GM12801 (cell line): Measurements from ENCODE around the gene PRKCH.

Experiments used
- TF ChIP-seq, protein P1 (sequence below): IDR thresholded peaks from one replicate; pipeline ENCODE4 v1.5.1; 2011; ENCODE audit warnings: control low read depth; ENCODE audit not compliant: insufficient read length; ENCODE audit errors: extremely low read depth

PRKCH gene

DNA sequence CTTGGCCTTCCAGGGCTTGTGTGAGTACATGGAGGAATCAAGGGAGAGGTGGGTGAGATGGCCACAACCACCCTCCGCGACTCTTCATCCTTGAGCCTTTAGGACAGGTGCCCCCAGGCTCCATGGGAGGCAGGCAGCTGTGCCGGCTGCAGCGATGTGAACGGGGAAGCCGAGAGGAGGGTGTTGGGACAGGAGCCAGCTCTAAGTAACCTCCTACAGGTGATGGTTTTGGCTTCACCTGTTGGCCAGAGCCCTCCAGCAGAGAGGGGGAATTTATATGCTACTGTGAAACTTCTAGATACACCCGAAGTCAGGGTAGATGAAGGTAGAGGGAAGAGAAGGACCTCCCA is 241.8 kb downstream of the PRKCH start:
- TF ChIP-seq, protein P1, sequence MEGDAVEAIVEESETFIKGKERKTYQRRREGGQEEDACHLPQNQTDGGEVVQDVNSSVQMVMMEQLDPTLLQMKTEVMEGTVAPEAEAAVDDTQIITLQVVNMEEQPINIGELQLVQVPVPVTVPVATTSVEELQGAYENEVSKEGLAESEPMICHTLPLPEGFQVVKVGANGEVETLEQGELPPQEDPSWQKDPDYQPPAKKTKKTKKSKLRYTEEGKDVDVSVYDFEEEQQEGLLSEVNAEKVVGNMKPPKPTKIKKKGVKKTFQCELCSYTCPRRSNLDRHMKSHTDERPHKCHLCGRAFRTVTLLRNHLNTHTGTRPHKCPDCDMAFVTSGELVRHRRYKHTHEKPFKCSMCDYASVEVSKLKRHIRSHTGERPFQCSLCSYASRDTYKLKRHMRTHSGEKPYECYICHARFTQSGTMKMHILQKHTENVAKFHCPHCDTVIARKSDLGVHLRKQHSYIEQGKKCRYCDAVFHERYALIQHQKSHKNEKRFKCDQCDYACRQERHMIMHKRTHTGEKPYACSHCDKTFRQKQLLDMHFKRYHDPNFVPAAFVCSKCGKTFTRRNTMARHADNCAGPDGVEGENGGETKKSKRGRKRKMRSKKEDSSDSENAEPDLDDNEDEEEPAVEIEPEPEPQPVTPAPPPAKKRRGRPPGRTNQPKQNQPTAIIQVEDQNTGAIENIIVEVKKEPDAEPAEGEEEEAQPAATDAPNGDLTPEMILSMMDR: no peak

DNA sequence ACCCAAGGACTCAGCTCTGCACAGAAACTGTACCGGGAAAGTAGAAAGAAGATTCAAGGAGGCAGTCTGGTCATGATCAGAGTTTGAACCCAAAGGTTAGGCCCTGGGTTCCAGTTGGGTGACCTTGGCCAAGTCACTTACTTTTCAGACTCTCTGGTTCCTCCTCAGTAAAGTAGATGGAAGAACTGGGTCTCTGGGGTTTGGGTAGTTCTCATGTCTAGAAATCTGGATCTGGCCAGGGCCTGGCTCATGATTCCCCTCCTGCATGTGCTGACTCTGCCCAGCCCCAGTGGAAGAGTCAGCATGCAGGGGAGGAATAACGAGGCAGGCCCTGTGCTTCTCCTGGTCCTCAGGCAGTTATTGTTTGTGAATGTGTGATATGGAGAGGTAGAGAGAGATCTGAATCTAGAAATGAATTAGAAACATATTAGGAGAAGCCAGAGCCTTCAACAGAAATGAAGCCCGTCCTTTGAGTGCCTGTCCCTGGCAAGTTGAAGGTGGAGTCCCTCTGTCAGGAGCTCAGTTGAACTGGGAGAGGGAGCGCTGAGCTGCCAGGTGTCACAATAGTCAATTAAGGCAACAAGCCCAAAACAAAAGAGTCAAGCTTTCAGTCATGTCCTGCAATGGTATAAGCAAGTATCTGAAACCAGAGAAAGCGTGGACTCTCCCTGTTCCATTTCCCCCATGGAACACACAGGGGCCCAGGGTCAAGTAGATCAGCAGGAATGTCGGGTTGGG is 242.7 kb downstream of the PRKCH start:
- TF ChIP-seq, protein P1: no peak

DNA sequence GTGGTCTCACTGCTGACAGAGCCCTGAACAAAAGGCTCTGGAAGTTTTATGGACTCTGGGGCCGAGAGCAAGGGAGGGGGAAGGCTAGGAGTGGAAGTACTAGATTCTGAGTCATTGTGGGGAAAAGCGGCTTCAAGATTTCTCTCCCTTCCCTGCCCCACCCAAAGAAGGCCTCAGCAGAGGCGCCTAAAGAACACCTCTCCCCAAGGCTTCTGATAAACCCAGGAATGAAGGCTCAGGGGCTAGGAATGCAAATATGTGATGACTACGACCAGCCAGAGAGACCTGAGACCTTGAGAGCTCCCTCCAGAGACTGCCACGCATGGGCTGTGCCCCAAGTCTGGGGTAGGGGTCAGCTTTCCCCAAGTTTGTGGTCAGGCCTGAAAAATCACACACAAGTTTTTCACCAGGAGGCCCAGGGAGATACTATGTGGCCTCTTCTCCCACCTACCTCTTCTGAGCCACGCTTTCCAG is 243.3 kb downstream of the PRKCH start:
- TF ChIP-seq, protein P1: no peak

DNA sequence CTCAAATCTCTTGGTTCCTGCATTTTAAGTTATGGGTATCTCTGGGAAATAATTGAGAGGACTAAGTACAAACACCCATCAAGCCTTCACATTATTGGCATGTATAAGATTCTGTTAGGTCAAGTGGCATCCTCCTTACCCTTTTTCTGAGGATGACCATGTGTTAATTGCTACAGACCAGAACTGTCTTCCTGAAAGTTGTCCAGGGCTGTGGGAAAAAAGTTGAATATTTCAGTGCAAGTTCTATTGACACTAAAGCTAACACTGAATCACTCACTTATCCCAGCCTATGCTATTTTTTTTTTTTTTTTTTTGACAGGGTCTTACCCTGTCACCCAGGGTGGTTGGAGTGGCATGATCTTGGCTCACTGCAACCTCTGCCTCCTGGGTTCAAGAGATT is 243.8 kb downstream of the PRKCH start:
- TF ChIP-seq, protein P1: no peak

DNA sequence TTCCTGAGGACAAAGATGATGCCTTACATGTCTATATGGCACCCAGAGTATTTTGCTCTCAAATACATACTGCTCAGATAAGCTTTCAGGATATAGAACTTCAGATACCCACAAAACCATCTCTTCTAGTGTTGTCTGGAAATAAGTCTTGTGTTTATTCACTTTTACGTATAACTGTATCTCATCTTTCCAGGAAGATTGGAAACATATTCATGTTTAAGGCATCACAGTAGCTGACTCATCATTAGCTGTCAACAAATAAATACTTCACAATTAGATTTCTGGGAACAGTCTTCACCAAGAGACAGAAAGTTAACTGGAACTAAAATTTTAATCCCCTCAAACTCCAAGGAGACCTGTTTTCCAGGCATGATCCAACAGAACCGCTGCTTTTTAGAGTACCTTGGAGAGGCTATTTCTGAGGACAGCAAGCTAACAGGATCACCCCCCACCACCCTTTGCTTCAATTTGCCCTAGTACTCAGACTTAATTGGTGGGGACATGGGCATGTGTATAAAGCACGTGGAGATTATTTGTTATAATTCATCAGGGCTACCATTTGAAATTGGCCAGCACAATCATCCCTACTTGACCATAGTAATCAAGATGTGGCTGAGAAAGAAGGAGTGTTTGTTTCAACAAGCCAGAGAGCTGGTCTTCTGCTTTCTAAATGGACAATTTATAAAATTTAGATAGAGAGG is 244.6 kb downstream of the PRKCH start:
- TF ChIP-seq, protein P1: no peak

DNA sequence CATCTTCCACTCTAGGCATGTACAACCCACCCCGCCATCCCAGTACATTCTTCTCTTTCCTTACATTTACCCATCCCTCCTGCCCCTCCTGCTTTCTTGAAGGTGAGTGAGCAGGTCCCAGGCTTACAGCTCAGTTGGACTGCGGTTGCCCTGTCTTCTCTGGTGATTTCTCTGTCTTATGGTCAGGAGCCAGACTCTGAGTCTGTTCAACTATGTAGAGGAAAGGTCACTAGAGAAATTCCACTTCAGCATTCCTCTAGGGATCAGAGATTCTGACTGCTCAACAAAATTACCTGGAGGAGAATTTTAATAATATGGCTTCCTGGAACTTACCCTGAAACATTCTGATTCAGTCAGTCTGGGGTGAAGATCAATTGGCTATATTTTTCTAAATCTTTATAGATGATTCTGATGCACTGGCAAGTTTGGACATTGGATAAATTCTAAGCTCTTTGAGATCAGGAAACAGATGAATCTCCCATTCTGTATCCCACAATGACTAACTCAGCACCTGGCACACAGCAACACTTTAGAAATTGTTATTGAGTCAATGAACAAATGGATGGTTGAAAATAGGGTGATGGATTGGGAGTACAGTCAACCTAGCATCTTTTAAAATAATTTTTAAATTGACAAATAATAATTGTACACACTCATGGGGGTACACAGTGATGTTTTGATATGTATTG is 245.3 kb downstream of the PRKCH start:
- TF ChIP-seq, protein P1: no peak

DNA sequence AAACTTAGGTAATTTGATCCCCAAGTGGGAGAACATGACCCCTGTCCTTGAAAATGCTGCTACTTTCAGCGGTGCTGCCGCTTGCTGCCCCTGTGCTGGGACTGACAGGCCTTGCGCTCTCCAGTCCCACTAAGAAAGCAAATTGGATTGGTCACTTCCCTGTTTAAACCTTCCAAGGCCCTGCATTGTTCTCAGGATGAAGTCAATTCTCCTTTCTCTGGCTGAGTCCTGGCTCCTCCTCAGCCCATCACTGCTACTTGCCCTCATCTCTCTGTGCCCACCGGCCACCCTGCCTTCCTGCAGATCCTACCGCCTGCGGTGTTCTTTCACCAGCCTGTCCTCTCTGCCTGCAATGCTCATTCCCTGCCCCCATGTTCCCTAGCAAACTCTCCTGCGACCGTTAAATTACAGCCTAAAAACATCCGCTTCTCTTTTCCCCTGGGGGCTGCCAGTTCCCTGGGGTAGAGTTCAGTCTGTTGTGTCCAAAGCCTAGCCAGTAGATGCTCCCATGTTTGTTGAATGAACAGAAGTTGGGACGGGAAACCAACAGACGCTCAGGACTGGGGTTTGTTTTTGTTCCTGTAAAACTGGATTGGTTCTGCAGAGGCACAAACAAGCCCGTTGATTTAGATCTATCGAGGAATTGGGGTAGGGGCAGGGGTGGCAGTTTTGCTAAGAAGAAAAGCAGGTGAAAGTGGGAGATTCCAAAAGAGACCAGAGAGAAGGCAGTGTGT is 246.6 kb downstream of the PRKCH start:
- TF ChIP-seq, protein P1: no peak
